ENCODE measurements around the gene CAV3. TPM values are rescaled to one million over a fixed set of nuclear protein-coding genes. Genes with fewer than 3 reads are reported as not detected.

CAV3 gene
- total RNA-seq, 1 experiment from 2014 or later: not detected

DNA sequence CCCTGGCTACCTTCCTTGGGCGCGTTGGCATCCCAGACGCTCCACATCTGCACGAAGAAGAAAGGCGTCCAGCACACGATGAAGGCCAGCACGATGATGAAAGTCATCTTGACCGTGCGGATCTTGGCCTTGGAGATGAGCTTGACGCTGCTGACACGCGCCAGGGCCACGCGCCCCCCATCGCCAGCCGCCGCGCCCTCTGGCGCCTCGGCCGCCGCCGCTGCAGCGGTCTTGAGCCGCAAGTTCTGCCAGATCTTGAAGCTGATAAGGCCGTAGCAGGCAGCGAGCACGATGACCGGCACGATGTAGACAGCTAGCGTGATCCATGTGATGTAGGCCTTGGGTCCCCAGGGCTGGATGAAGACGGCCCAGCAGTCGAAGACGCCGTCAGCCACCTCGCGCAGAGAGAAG lies 33.7 kb downstream of the CAV3 start:
- peaks cover 12% of the 10 kb centered on the region; the same call in 1 of the 2 replicates for H4K20me1 ChIP-seq (ENCODE audit: insufficient read depth, low read depth, low read length)
- no peak overlapping the region for H2AFZ ChIP-seq (ENCODE audit: low read length)
- H3K4me2 ChIP-seq (ENCODE audit: low read depth, low read length, poor library complexity, severe bottlenecking): no peak overlapping the region
- H3K9ac ChIP-seq (ENCODE audit: low read length): no peak overlapping the region
- H3K79me2 ChIP-seq (ENCODE audit: low read length): no peaks in the 10 kb centered on the region
- H3K4me1 ChIP-seq (ENCODE audit: low read length): peaks cover 10% of the 10 kb centered on the region
- DNase-seq: no peak
- H3K9me3 ChIP-seq (ENCODE audit: low read length): no peaks in the 10 kb centered on the region
- H3K36me3 ChIP-seq (ENCODE audit: insufficient read depth, low read length): no peaks in the 10 kb centered on the region
- no peak overlapping the region for H3K4me3 ChIP-seq (ENCODE audit: low read length)
- H3K27me3 ChIP-seq (ENCODE audit: low read length): no peaks in the 10 kb centered on the region
- no peaks in the 10 kb centered on the region for H3K9me2 ChIP-seq (replicated peaks; ENCODE audit: insufficient read depth, low read length)
- no peak overlapping the region for H3K27ac ChIP-seq (ENCODE audit: low read length)

DNA sequence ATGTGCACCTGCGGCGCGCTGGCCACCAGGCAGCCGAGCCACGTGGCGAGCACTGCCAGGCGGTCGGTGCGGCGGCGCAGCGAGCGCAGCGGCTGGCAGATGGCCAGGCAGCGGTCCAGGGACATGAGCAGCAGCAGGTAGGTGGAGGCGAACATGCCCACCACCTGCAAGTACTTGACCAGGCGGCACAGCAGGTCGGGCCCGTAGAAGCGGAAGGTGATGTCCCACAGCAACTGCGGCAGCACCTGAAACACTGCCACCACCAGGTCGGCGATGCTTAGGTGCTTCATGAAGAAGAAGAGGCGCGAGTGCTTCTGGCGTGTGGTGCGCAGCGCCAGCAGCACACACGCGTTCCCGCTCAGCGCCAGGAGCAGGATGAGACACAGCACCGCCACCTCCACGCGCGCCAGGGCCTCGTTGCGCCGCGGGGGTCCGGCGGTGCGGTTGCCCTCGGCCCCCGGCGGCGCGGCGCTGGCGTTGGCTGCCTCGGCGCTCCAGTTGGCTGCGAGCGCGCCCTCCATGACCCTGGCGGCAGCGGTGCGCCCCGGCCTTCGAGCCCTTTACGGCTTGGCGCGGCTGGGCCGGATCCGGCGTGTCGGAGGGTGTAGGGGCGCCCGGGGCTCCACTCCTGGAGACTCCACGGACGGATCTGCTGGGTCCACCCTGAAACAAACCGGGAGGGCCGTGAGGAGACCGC lies 34.2 kb downstream of the CAV3 start:
- H3K27ac ChIP-seq (ENCODE audit: low read length): no peak overlapping the region
- no peaks in the 10 kb centered on the region for H3K9me2 ChIP-seq (replicated peaks; ENCODE audit: insufficient read depth, low read length)
- peaks cover 12% of the 10 kb centered on the region; the same call in 1 of the 2 replicates for H4K20me1 ChIP-seq (ENCODE audit: insufficient read depth, low read depth, low read length)
- no peak overlapping the region for H3K4me3 ChIP-seq (ENCODE audit: low read length)
- H3K36me3 ChIP-seq (ENCODE audit: insufficient read depth, low read length): no peaks in the 10 kb centered on the region
- H3K9ac ChIP-seq (ENCODE audit: low read length): no peak overlapping the region
- no peak overlapping the region for H3K4me2 ChIP-seq (ENCODE audit: low read depth, low read length, poor library complexity, severe bottlenecking)
- no peaks in the 10 kb centered on the region for H3K79me2 ChIP-seq (ENCODE audit: low read length)
- H3K27me3 ChIP-seq (ENCODE audit: low read length): no peaks in the 10 kb centered on the region
- peaks cover 10% of the 10 kb centered on the region for H3K4me1 ChIP-seq (ENCODE audit: low read length)
- no peaks in the 10 kb centered on the region for H3K9me3 ChIP-seq (ENCODE audit: low read length)
- no peak overlapping the region for H2AFZ ChIP-seq (ENCODE audit: low read length)
- no peak for DNase-seq

DNA sequence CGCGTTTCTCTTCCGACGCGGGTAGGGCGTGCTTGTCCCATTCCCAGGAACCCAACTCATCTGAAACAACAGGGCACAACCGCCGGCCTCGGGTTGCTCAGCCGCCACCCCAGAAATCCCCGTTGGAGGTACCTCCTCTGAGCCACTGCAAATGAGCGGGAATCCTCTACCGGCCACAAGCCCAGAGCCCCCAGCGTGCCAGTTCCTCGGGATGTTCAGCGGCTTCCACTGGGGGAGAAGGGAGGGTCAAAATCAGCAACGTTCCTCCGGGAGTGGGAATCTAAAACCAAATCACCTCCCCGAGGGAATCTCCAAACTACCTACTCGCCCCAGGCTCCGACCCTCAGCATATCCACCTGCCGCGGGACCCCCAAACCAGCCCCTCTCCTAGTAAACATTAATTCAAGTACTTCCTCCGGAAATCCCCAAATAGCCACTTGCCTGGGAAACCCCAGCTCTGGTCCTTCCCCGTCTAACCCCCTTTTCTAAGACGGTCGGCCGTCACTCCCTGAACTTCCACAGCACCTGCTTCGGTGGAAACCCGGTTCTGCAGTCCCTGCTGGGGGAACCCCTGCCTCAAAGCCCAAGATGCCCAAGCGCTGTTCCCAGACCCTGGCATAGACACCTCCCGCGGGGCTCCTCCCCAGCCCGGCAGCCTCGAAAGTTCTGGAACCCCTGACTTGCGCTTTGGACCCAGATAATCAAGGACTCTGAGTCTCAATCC lies 34.9 kb downstream of the CAV3 start:
- DNase-seq: no peak
- Histone ChIP-seq H3K27me3 (ENCODE audit: low read length) (no peaks in the 10 kb centered on the region), H3K4me1 (ENCODE audit: low read length) (peaks cover 10% of the 10 kb centered on the region), H3K27ac (ENCODE audit: low read length) (no peak overlapping the region), H4K20me1 (ENCODE audit: insufficient read depth, low read depth, low read length) (peaks cover 12% of the 10 kb centered on the region; the same call in 1 of the 2 replicates), H3K4me3 (ENCODE audit: low read length) (peak overlapping the region; percentile 60; the same call in 1 of the 2 replicates), H3K9me3 (ENCODE audit: low read length) (no peaks in the 10 kb centered on the region), H3K9ac (ENCODE audit: low read length) (no peak overlapping the region), H3K36me3 (ENCODE audit: insufficient read depth, low read length) (no peaks in the 10 kb centered on the region), H3K9me2 (replicated peaks; ENCODE audit: insufficient read depth, low read length) (no peaks in the 10 kb centered on the region), H3K4me2 (ENCODE audit: low read depth, low read length, poor library complexity, severe bottlenecking) (peak overlapping the region; percentile 66), H2AFZ (ENCODE audit: low read length) (0 out of 2 replicates have a peak overlapping the region, but pooled peaks have one; percentile 89), H3K79me2 (ENCODE audit: low read length) (no peaks in the 10 kb centered on the region)

DNA sequence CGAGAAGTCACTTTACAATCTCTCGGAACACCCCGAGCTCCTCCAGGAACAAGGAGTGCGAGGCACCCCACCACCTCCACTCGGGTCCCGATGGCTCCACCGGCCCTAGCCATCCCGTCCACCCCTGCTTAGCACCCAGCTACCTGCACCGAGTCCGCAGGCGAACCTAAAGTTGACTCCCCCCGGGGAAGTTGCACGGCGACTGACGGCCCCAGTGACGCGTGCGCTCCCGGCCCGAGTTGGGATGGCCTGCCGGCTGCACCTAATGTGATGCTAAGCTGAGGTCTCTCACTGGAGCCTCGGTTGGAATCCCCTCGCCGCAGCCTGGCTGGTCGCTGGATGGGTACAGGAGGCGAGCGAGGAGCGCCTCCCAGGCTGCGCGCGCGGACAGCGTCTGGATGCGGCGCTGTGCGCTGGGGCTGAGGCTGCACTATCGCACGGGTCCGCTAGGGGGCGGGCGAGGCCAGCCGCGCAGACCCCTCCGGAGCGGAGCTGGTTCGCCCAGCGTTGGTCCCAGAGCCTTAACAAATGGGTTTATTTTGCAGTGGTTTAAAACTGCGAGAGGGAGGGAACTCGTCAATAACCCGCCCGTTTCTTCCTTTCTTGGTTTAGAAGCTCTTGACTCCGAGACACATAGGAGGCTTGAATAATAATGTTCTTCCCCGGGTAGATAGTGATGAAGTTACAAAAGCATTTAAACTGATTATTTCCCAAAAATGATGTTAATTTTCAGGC lies 35.7 kb downstream of the CAV3 start, which contains the start of gene OXTR:
OXTR (minus strand) TSS at position 526 of the 735 bp plus-strand sequence. CDS start 1,426 bp downstream, outside the sequence.
- peak; percentile 89 for DNase-seq
- H3K9me3 ChIP-seq (ENCODE audit: low read length): no peaks in the 10 kb centered on the region
- no peaks in the 10 kb centered on the region for H3K79me2 ChIP-seq (ENCODE audit: low read length)
- H3K4me2 ChIP-seq (ENCODE audit: low read depth, low read length, poor library complexity, severe bottlenecking): peak within 1 kb of the TSS; percentile 66
- H3K4me3 ChIP-seq (ENCODE audit: low read length): peak within 1 kb of the TSS; percentile 60; the same call in 1 of the 2 replicates
- no peaks in the 10 kb centered on the region for H3K27me3 ChIP-seq (ENCODE audit: low read length)
- no peak within 1 kb of the TSS for H3K27ac ChIP-seq (ENCODE audit: low read length)
- peaks cover 12% of the 10 kb centered on the region; the same call in 1 of the 2 replicates for H4K20me1 ChIP-seq (ENCODE audit: insufficient read depth, low read depth, low read length)
- H3K4me1 ChIP-seq (ENCODE audit: low read length): peaks cover 10% of the 10 kb centered on the region
- peak within 1 kb of the TSS; percentile 51 for H3K9ac ChIP-seq (ENCODE audit: low read length)
- peak within 1 kb of the TSS; percentile 89; the same call in 1 of the 2 replicates for H2AFZ ChIP-seq (ENCODE audit: low read length)
- H3K9me2 ChIP-seq (replicated peaks; ENCODE audit: insufficient read depth, low read length): no peaks in the 10 kb centered on the region
- H3K36me3 ChIP-seq (ENCODE audit: insufficient read depth, low read length): 0 out of 2 replicates have a peak, but pooled peaks cover 2% of the 10 kb centered on the region

DNA sequence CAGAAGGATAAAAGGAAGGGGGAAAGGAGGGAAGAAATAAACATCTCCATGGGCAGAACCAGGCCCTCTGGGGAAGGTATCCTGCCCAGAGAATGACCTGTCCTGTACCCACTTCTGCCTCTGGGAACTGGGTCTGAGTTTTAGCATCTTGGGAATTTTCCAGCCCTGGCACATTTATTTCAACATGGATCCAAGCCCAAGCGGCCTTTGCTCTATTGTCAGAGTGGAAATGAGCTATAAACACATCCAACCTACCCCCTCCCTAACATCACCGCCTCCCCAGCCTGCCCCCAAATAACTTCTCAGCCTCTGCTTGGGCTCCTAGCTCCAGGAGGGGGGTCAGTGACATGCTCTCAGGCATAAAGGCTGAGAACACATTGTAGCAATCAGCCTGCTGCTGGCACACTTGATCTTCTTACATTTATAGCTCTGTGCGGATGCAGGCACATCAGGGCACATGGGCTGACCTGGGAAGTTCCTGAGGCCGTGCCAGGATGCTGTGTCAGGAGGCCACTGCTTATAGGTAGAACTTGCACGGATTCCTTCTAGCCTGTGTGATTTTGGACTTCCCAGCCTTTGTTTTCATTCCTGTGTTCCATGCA lies 40.4 kb downstream of the CAV3 start:
- H3K9ac ChIP-seq (ENCODE audit: low read length): no peak overlapping the region
- H3K27me3 ChIP-seq (ENCODE audit: low read length): no peaks in the 10 kb centered on the region
- peaks cover 23% of the 10 kb centered on the region for H3K4me1 ChIP-seq (ENCODE audit: low read length)
- H4K20me1 ChIP-seq (ENCODE audit: insufficient read depth, low read depth, low read length): peaks cover 28% of the 10 kb centered on the region
- 0 out of 2 replicates have a peak, but pooled peaks cover 7% of the 10 kb centered on the region for H3K36me3 ChIP-seq (ENCODE audit: insufficient read depth, low read length)
- H3K9me3 ChIP-seq (ENCODE audit: low read length): no peaks in the 10 kb centered on the region
- no peak overlapping the region for H3K4me2 ChIP-seq (ENCODE audit: low read depth, low read length, poor library complexity, severe bottlenecking)
- no peaks in the 10 kb centered on the region for H3K9me2 ChIP-seq (replicated peaks; ENCODE audit: insufficient read depth, low read length)
- H2AFZ ChIP-seq (ENCODE audit: low read length): no peak overlapping the region
- H3K79me2 ChIP-seq (ENCODE audit: low read length): no peaks in the 10 kb centered on the region
- H3K4me3 ChIP-seq (ENCODE audit: low read length): no peak overlapping the region
- DNase-seq: no peak
- no peak overlapping the region for H3K27ac ChIP-seq (ENCODE audit: low read length)

DNA sequence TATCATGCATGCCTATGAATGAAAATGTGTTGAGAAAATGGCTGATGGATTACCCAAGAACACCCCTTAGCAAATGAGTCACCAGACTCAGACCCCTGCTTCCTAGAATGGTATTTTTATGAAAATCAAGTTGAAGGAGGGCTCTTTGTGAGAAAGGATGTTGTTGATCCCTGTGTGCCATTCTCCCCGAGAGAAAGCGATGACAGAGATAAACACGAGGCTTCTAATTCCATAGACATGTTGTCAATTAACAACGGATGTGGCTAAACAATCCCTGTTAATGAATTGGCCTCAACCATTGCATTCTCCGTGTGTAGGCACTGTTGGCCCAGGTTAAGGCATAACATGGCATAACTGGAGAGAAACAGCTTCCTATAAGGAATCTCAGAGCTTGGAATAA lies 41.6 kb downstream of the CAV3 start:
- Histone ChIP-seq H3K9me2 (replicated peaks; ENCODE audit: insufficient read depth, low read length) (no peaks in the 10 kb centered on the region), H3K27ac (ENCODE audit: low read length) (no peak overlapping the region), H3K4me1 (ENCODE audit: low read length) (peaks cover 15% of the 10 kb centered on the region), H3K9me3 (ENCODE audit: low read length) (no peaks in the 10 kb centered on the region), H3K79me2 (ENCODE audit: low read length) (no peaks in the 10 kb centered on the region), H3K4me2 (ENCODE audit: low read depth, low read length, poor library complexity, severe bottlenecking) (no peak overlapping the region), H3K9ac (ENCODE audit: low read length) (no peak overlapping the region), H3K36me3 (ENCODE audit: insufficient read depth, low read length) (0 out of 2 replicates have a peak, but pooled peaks cover 7% of the 10 kb centered on the region), H3K27me3 (ENCODE audit: low read length) (no peaks in the 10 kb centered on the region), H2AFZ (ENCODE audit: low read length) (no peak overlapping the region), H3K4me3 (ENCODE audit: low read length) (no peak overlapping the region), H4K20me1 (ENCODE audit: insufficient read depth, low read depth, low read length) (peaks cover 26% of the 10 kb centered on the region)
- DNase-seq: no peak

DNA sequence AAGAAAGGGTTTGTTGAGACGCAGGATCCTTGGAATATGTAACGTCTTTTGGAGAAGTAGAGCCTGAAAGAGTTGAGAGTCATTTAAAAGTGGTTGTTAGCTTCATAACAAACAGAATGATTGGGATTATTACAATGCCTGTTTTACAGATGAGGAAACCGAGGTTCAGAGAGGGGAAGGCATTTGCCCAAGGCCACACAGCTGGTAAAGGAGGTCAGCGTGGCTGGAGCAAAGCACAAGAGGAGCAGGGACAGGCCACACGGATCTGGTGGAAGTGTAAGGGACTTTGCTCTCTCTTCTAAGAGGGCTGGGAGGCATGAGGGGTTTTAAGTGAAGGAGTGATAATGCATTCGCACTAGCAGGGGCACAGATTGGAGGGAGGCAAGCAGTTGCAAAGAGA lies 42.0 kb downstream of the CAV3 start:
- Histone ChIP-seq H3K27me3 (ENCODE audit: low read length) (no peaks in the 10 kb centered on the region), H3K4me3 (ENCODE audit: low read length) (no peak overlapping the region), H3K9ac (ENCODE audit: low read length) (no peak overlapping the region), H3K9me3 (ENCODE audit: low read length) (no peaks in the 10 kb centered on the region), H3K9me2 (replicated peaks; ENCODE audit: insufficient read depth, low read length) (no peaks in the 10 kb centered on the region), H3K79me2 (ENCODE audit: low read length) (no peaks in the 10 kb centered on the region), H2AFZ (ENCODE audit: low read length) (no peak overlapping the region), H4K20me1 (ENCODE audit: insufficient read depth, low read depth, low read length) (peaks cover 27% of the 10 kb centered on the region), H3K4me2 (ENCODE audit: low read depth, low read length, poor library complexity, severe bottlenecking) (no peak overlapping the region), H3K36me3 (ENCODE audit: insufficient read depth, low read length) (0 out of 2 replicates have a peak, but pooled peaks cover 7% of the 10 kb centered on the region), H3K4me1 (ENCODE audit: low read length) (peaks cover 15% of the 10 kb centered on the region), H3K27ac (ENCODE audit: low read length) (no peak overlapping the region)
- DNase-seq: no peak
